Amygdala (tissue), 56 donors: ENCODE results near the gene ZRANB1.

Source experiments
- DNase-seq, 56 donors: peaks; one replicate each; lab custom pipeline; 2025; lab: John Stamatoyannopoulos, UW

The ZRANB1 gene

GRCh38 chr10:125003146-125003900 is 61.4 kb downstream of the ZRANB1 start:
- no peak for DNase-seq

GRCh38 chr10:125003901-125004467 is 62.1 kb downstream of the ZRANB1 start:
- DNase-seq = no peak

- peak in 1 of 56 donors; percentile 22 for DNase-seq
Observed at GRCh38 chr10:125004571-125005311, 62.8 kb downstream of the ZRANB1 start.

DNA sequence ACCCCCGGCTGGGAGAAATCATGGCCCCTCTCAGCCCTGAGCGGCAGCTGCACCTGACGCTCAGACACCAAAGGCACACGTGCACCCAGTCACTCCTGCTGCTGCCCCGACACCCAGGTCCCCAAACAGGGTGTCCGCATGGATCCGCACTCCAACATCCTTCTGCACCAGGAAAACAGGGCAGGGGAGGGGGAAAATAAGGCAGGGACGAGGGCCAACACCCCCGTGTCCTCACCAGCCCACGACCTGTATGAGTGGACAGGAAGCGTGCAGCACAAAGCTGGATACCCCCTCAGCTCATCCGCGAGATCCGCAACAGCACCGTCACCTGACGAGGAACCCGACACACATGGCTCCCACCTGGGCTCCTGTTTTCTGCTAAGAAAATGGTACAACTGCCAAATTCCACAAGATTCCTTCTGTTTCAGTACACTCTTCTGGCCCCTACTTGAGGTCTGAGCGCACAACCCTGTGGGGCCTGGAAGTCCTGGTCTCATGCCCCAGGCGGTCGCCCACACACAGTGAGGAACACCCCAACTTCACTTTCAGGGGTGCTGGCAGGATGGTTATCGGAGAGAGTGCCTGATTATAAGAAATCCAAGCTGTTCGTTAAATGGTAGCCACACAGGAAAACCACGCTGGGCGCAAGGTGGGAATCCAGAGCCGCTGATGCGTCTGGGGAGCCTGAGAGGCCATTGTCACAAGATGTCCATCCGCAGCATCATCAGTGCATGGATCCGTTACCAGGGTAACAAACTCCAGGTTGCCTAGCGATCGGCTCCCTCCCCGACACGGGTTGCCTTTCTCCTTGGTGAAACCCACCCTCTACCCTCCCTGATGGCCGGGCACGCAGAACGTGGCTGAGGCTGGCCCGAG is 63.6 kb downstream of the ZRANB1 start:
- DNase-seq = peak in 15 of 56 donors; percentile 17 to 65 (median 37)

DNA sequence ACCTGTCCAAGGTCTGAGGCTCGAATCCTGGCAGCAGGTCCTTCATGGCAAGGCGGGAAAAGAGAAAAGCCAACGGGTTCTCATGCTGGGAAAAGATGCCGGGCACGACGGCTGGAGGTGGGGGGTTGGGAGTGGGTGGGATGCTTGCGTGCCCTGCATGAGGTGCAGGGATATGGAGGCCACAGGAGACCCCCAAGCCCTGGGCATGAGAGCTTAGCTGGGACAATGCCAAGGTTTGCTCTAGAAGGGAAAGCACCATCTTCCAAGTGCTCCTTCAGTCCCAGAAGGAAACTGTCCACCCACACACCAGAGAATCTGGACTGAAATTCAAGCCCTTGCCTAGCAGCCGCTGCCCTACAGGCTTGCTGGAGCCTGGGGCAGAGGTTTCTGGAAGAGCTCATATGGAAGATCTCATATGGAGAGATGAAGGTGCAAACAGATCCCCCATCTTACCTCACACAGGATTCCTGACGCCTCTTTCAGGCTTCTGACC is 64.3 kb downstream of the ZRANB1 start:
- no peak for DNase-seq

GRCh38 chr10:125006921-125007426 is 65.1 kb downstream of the ZRANB1 start:
- peak in 19 of 56 donors; percentile 26 to 74 (median 42) for DNase-seq

DNA sequence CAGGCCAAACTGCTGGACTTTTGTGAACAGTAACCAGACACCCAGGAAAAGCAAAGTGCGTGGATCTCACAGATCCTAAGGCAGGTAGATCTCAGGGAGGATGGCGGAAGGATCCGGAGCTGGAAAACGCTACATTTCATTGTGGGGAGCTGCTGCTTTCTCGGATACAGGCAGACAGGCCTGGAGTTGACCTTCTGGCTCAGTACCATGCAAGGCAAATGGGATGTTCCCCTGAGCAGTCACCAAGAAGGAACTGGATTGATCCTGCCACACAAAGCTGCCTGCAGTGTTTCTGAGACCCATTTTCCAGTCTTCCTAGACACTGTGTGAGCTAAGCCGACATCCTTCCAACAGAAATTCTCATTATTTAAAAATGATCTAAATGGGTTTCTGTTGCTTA is 65.5 kb downstream of the ZRANB1 start:
- no peak for DNase-seq

DNA sequence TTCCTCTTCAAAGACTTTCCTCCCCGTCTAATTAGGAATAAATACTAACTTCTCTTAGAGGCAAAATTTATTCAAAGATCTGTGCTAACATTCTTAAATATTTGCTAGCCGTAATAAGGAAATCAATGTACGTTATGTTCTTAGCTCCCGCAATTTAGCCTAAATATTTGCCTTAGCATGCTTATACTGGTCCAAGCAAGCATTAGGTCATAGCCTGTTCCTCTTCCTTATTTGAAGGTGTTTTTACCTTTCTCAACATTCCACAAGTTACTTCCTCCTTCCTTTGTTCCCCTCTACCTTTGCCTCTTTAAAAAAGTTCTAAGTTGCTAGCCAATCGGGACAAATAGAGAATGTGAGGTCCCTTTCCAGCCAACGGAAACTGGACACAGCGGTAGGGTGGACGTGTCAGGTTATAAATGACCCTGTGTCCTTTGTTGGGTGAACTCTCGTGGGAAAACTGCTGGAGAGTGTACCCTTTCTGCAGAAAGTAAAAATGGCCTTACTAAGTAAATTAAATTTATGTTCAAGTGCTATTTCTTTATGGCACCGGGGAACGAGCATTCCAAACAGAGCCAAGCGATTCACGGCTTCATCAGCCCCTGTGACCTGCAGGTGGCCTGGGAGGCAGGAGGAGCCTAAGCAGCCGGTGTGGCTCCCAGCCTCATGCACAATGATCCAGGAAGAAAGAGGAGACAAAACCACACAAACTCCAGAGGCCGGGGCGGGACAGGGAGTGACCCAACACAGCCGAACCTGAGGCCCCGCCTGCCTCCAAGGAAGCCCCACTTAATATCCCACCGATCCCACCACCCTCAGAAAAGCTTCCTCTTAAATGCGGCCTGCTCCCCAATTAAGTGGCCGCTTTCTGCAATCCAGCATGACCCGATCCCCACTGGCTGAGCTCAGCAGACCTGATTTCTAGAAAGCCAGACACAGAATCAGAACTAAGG is 67.0 kb downstream of the ZRANB1 start:
- no peak for DNase-seq

- DNase-seq = peak in 10 of 56 donors; percentile 18 to 45 (median 30)
Observed at GRCh38 chr10:125009661-125010161, 67.8 kb downstream of the ZRANB1 start.

GRCh38 chr10:125010362-125010761 is 68.4 kb downstream of the ZRANB1 start:
- DNase-seq = no peak

GRCh38 chr10:125011171-125011925 is 69.4 kb downstream of the ZRANB1 start:
- DNase-seq = no peak

GRCh38 chr10:125011926-125012705 is 70.2 kb downstream of the ZRANB1 start:
- no peak for DNase-seq

DNA sequence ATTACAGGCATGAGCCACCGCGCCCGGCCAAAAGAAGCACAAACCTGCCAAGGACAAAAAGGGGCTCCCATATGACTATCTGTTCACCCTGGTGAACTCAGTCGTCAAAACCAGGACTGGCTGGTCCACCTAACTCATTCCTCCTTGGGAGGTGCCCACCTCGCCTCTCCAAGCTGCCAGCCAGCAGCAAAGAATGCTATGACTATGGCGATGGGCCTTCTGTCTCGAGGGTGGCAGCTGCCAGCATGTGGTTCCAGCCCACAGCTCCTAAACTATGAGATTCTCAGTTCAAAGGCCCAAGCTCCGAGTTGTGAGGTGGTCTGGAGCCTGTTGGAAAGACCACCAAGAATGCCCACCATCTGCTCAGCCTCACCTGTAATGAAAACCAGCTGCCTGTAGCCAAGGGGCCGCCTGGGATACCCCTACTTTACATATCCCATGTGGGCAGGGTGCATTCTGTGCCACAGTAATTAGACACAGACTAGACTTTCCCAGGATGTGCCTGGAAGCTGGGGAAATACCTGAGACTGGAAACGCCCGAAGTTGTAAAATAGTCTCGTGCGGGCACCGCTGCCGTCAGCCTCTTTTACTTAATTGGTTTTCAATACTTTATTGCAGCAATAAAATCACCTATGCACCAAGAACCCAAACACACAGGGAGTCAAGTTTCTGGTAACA is 71.1 kb downstream of the ZRANB1 start:
- DNase-seq = no peak

GRCh38 chr10:125013529-125013872 is 71.6 kb downstream of the ZRANB1 start:
- no peak for DNase-seq

GRCh38 chr10:125014086-125014830 is 72.3 kb downstream of the ZRANB1 start:
- peak in 2 of 56 donors; percentile 11 to 15 for DNase-seq

DNA sequence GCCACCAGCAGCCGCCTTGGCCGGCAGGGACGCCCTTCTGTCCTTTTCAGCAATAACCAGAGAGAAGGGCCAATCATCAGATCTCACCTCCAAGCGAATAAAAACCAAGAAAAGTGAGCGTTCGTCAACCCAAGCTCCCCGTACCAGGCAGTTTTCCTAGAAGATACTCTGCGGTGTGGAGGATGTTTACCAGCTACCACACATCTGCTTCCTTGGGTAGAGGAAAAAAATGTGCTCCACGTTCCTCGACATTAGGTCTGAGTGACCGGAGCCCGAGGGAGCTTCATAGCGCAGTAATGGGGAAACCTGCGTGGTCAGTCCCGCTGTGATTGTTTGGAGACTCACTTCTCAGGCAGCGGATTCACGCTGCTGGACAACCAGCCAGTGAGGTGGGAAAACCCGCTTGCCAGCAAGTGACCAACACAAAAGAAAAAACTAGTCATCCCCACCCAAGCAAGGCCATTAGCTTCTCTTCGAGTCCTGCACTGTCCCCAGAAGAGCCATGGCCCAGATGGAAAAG is 73.0 kb downstream of the ZRANB1 start:
- no peak for DNase-seq
